Stomach (tissue), 9 donors: ENCODE data around the gene ADCY9. TPM values are rescaled to one million over a fixed set of nuclear protein-coding genes. Genes with fewer than 3 reads are reported as not detected.

Experiments
- DNase-seq, 2 donors: peaks; one replicate each; pipeline versions ENCODE4 v3.0.0 to v3.0.0-alpha.2; 2013 to 2019
- H3K27ac ChIP-seq, 5 donors: fragments of 200-600 bp in 4 of 5; sonication (generic) in 4 of 5; one replicate each; pipeline ENCODE4 v1.5.1; 2013 to 2019; ENCODE audit warnings: mild to moderate bottlenecking in 1 of 5, moderate library complexity in 1 of 5
- H3K27me3 ChIP-seq, 3 donors: fragments of 200-600 bp; sonication (generic); one replicate each; pipeline ENCODE4 v1.5.1; 2017 to 2019; ENCODE audit warnings: mixed run types in 1 of 3
- H3K36me3 ChIP-seq, 4 donors: fragments of 200-600 bp; sonication (generic); 1 replicate in 3 of 4; 2 replicates in 1 of 4; pipeline ENCODE4 v1.5.1; 2016 to 2019
- H3K4me1 ChIP-seq, 4 donors: fragments of 200-600 bp; sonication (generic); one replicate each; pipeline ENCODE4 v1.5.1; 2016 to 2019
- H3K4me3 ChIP-seq, 4 donors: fragments of 200-600 bp; sonication (generic) in 3 of 4; one replicate each; pipeline ENCODE4 v1.5.1; 2016 to 2019; ENCODE audit warnings: mild to moderate bottlenecking in 1 of 4
- H3K9me3 ChIP-seq, 4 donors: fragments of 200-600 bp; sonication (generic); one replicate each; pipeline ENCODE4 v1.5.1; 2016 to 2019
- CTCF ChIP-seq, 7 experiments: fragments of 450-650 bp in 4 of 7; fragments of 200-600 bp in 3 of 7; sonication (generic) in 3 of 7; IDR thresholded peaks; one replicate each; pipeline ENCODE4 v1.5.1; 2016 to 2019; ENCODE audit warnings: antibody characterized with exemption in 7 of 7, control low read depth in 2 of 7, mild to moderate bottlenecking in 1 of 7
- EP300 ChIP-seq: sonication (generic); formaldehyde crosslinking; IDR thresholded peaks from one replicate; pipeline ENCODE4 v1.6.1; 2017; ENCODE audit warnings: antibody characterized with exemption
- POLR2A ChIP-seq, 4 donors: fragments of 450-650 bp; IDR thresholded peaks; one replicate each; pipeline ENCODE4 v1.6.1; 2016; ENCODE audit warnings: antibody characterized with exemption in 4 of 4, control low read depth in 2 of 4, mild to moderate bottlenecking in 1 of 4, moderate library complexity in 1 of 4
- POLR2AphosphoS5 ChIP-seq, 3 donors: sonication (generic); formaldehyde crosslinking; IDR thresholded peaks; one replicate each; pipeline ENCODE4 v1.6.1; 2016; ENCODE audit warnings: antibody characterized with exemption in 3 of 3
- WGBS, 5 donors: extraction: QIAGEN DNeasy Blood & Tissue Kit in 3 of 5; methylation state at CpG; one replicate each; pipeline versions ENCODE4 v1.1.5 to v1.1.7; 2013 to 2018; 5-methylcytosine and 5-hydroxymethylcytosine counted together
- intact Hi-C: fragments of 100-400 bp; cut with DNase I; formaldehyde crosslinking; loops from one replicate; pipeline ENCODE4 v1.15.1; 2023; ENCODE audit warnings: low total_unique reads
- polyA plus RNA-seq, 3 donors: library from polyadenylated mRNA; stranded (reverse); fragments of 200-250 nt; gene quantifications; one replicate each; pipeline ENCODE4 v1.2.3, GENCODE V29; 2013
- total RNA-seq, 5 donors: library from RNA; depleted of rRNA; stranded (reverse); fragments of >200 nt; gene quantifications; one replicate each; pipeline versions ENCODE4 v1.1.0 to v1.2.3, GENCODE V29; 2014 to 2016
- donor health status: healthy with polysubstance abuse.
- donor health status: Bipolar disorder and iron deficiency.
- donor health status: healthy.

ADCY9 gene
- total and polyA plus RNA-seq, 8 donors: 1.7 to 55.0 (median 12.9) TPM

GRCh38 chr16:4026854-4027253 is 89.4 kb downstream of the ADCY9 start:
- H3K27ac ChIP-seq: no peak overlapping the region
- no peaks in the 10 kb centered on the region for H3K27me3 ChIP-seq
- H3K36me3 ChIP-seq: no peaks in the 10 kb centered on the region
- H3K4me3 ChIP-seq: no peak overlapping the region
- TF ChIP-seq POLR2AphosphoS5 (IDR thresholded peaks at IDR 0.05): no peak
- TF ChIP-seq POLR2A (IDR thresholded peaks at IDR 0.05): no peak
- TF ChIP-seq EP300: no peak
- TF ChIP-seq CTCF (IDR thresholded peaks at IDR 0.05): no peak
- H3K9me3 ChIP-seq: no peaks in the 10 kb centered on the region
- intact Hi-C loops: no loop called here
- no peak for DNase-seq
- 91 to 96% (median 93%) methylated on average over 7 of the region's 7 CpGs for WGBS, 5 donors
- peaks cover 0 to 4% (median 1%) of the 10 kb centered on the region in 4 donors for H3K4me1 ChIP-seq

GRCh38 chr16:4025428-4025827 is 90.8 kb downstream of the ADCY9 start:
- TF ChIP-seq POLR2A (IDR thresholded peaks at IDR 0.05) (no peak), POLR2AphosphoS5 (IDR thresholded peaks at IDR 0.05) (no peak), CTCF (IDR thresholded peaks at IDR 0.05) (no peak), EP300 (no peak)
- H3K4me3 ChIP-seq: no peak overlapping the region
- DNase-seq: no peak
- H3K4me1 ChIP-seq: peaks cover 4 to 14% (median 13%) of the 10 kb centered on the region in 4 donors
- no peaks in the 10 kb centered on the region for H3K27me3 ChIP-seq
- H3K27ac ChIP-seq: no peak overlapping the region
- 78 to 89% (median 80%) methylated on average over 10 to 14 of the region's 14 CpGs for WGBS, 5 donors
- H3K36me3 ChIP-seq: no peaks in the 10 kb centered on the region
- no peaks in the 10 kb centered on the region for H3K9me3 ChIP-seq
- intact Hi-C loops: no loop called here

DNA sequence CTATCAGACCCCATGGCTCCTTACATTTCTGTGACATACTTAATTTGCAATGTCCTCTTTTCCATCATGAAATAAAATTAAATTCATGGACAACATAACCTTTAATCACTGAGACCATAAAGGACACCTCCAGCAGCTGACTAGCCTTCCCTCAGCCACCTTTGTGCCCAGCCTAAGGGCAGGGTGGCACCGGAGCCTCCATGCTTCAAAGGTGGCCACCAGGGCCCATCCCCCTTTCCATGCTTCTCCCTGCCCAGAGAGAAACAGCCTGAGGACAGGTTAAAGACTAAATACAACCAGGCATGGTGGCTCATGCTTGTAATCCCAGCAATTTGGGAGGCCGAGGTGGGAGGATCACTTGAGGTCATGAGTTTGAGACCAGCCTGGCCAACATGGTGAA is 94.3 kb downstream of the ADCY9 start:
- intact Hi-C loops: no loop called here
- Histone ChIP-seq H3K27ac (peak overlapping the region in 2 of 5 donors; percentile 81 to 84), H3K4me1 (peaks cover 15 to 41% (median 34%) of the 10 kb centered on the region in 4 donors), H3K27me3 (no peaks in the 10 kb centered on the region), H3K9me3 (no peaks in the 10 kb centered on the region), H3K4me3 (no peak overlapping the region), H3K36me3 (no peaks in the 10 kb centered on the region)
- 90 to 96% (median 91%) methylated on average over 2 of the region's 2 CpGs for WGBS, 5 donors
- DNase-seq: no peak
- TF ChIP-seq CTCF (IDR thresholded peaks at IDR 0.05) (no peak), POLR2A (IDR thresholded peaks at IDR 0.05) (no peak), EP300 (no peak), POLR2AphosphoS5 (IDR thresholded peaks at IDR 0.05) (no peak)

DNA sequence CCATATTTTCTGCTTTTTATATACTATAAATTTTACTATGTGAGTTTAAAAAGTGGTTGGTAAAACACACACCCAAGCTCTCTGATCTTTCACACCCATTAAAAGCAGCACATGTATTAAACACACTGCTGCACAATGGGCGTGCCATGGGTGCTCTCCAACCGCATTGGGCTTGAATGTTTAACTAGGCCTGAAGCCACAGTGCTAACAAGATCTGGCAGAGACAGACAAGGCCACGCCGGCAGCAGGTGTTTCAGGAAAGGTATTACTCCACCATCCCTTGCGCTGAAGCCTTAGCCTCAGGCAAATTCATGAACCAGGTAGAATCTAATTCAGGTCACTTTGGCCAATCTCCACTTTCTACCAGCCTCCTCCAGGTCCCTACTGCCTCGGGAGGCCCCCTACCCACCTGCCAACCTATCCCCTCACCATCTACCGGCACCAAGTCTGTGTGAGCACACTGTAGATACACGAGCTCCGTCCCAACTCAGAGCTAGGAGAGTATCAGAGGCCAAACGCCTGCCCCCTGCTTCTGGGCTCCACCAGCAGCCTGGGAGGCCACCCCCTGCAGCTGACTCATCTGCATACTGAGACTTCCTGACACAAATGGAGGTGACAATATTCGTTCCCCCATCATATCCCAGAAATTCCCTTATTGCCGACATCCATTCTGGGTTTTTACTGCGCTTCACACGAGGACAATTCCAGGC is 95.0 kb downstream of the ADCY9 start:
- H3K27ac ChIP-seq: peak overlapping the region; percentile 22 to 84 (median 66)
- H3K27me3 ChIP-seq: no peaks in the 10 kb centered on the region
- no peaks in the 10 kb centered on the region for H3K9me3 ChIP-seq
- H3K4me1 ChIP-seq: peaks cover 15 to 45% (median 35%) of the 10 kb centered on the region in 4 donors
- H3K36me3 ChIP-seq: no peaks in the 10 kb centered on the region
- no peak overlapping the region for H3K4me3 ChIP-seq
- TF ChIP-seq POLR2A (IDR thresholded peaks at IDR 0.05) (no peak), CTCF (IDR thresholded peaks at IDR 0.05) (peak in 1 of 7 experiments; percentile 2), POLR2AphosphoS5 (IDR thresholded peaks at IDR 0.05) (peak in 2 of 3 donors; percentile 37 to 89), EP300 (no peak)
- intact Hi-C loops: no loop called here
- peak; percentile 92 for DNase-seq
- 43 to 58% (median 55%) methylated on average over 13 to 14 of the region's 14 CpGs for WGBS, 5 donors
